Panc1 (cell line): ENCODE data around the gene FKBP2. TPM values are rescaled to one million over a fixed set of nuclear protein-coding genes. Genes with fewer than 3 reads are reported as not detected.

Experiments used
- ATAC-seq: fragments of 200-7000 bp; cut with Tn5 transposase; 2 replicates; pipeline ENCODE4 v1.9.1; 2020; ENCODE audit warnings: mild to moderate bottlenecking, moderate library complexity
- BruUV-seq: library from RNA; stranded (reverse); fragments of 400-500 nt; replicated peaks from 2 replicates; lab custom pipeline; 2021; lab: Mats Ljungman, UMichigan
- CTCF ChIA-PET: fragments of 300-600 bp; sonication (Branson Sonifier 250); formaldehyde crosslinking; loops from one replicate; lab custom pipeline; 2022; ENCODE audit warnings: antibody characterized with exemption; lab: Charles Lee
- POLR2A ChIA-PET: fragments of 300-600 bp; sonication (Branson Sonifier 250); formaldehyde crosslinking; loops from one replicate; lab custom pipeline; 2022; ENCODE audit warnings: antibody characterized with exemption; lab: Charles Lee
- DNase-seq: peaks from one replicate; pipeline ENCODE4 v3.0.0-alpha.2; 2010; ENCODE audit warnings: low read depth, low spot score
- H3K27ac ChIP-seq: 2 replicates; pipeline ENCODE4 v1.5.1; 2011; ENCODE audit warnings: mild to moderate bottlenecking, low read length, inconsistent platforms
- H3K27me3 ChIP-seq: fragments of 200-500 bp; sonication (Bioruptor generic); 2 replicates; pipeline ENCODE4 v1.6.0; 2014; ENCODE audit warnings: low read length, inconsistent platforms; ENCODE audit not compliant: control insufficient read depth, insufficient read depth
- H3K36me3 ChIP-seq: fragments of 200-500 bp; sonication (Bioruptor generic); 2 replicates; pipeline ENCODE4 v1.5.1; 2014; ENCODE audit warnings: inconsistent platforms, mild to moderate bottlenecking, low read length, moderate library complexity; ENCODE audit not compliant: control insufficient read depth, insufficient read depth
- H3K4me1 ChIP-seq: 2 replicates; pipeline ENCODE4 v1.5.1; 2011; ENCODE audit warnings: inconsistent platforms, mild to moderate bottlenecking, low read length, moderate library complexity; ENCODE audit not compliant: control insufficient read depth, insufficient read depth
- H3K4me3 ChIP-seq, 2 experiments: 2 replicates each; pipeline ENCODE4 v1.5.1; 2011 to 2012; ENCODE audit warnings: low read depth in 2 of 2, low read length in 2 of 2, mild to moderate bottlenecking in 2 of 2, inconsistent platforms in 1 of 2, moderate library complexity in 1 of 2
- H3K9me3 ChIP-seq: fragments of 200-500 bp; sonication (Bioruptor generic); 2 replicates; pipeline ENCODE4 v1.5.1; 2014; ENCODE audit warnings: low read depth, mild to moderate bottlenecking, inconsistent platforms, low read length, moderate library complexity; ENCODE audit not compliant: control insufficient read depth, insufficient read depth
- POLR2AphosphoS5 ChIP-seq: IDR thresholded peaks from 2 replicates; pipeline ENCODE4 v1.6.1; 2012; ENCODE audit warnings: mild to moderate bottlenecking, low read depth, low read length, moderate library complexity
- REST ChIP-seq, 2 experiments: IDR thresholded peaks; 2 replicates each; pipeline ENCODE4 v1.6.1; 2011 to 2012; ENCODE audit warnings: low read depth in 2 of 2, control low read depth in 1 of 2, low read length in 1 of 2, mild to moderate bottlenecking in 1 of 2, moderate library complexity in 1 of 2; ENCODE audit not compliant: insufficient read depth in 1 of 2
- SIN3A ChIP-seq: IDR thresholded peaks from 2 replicates; pipeline ENCODE4 v1.6.1; 2012; ENCODE audit warnings: low read depth, mild to moderate bottlenecking, low read length, moderate library complexity, borderline replicate concordance; ENCODE audit not compliant: insufficient read depth
- TCF7L2 ChIP-seq: IDR thresholded peaks from 2 replicates; pipeline ENCODE4 v1.6.1; 2011; ENCODE audit warnings: mild to moderate bottlenecking, low read depth, low read length, inconsistent platforms
- in situ Hi-C: cut with HindIII; loops from 2 replicates; pipeline ENCODE4 v1.10.0; 2016; ENCODE audit warnings: low sequenced_read_pairs, low pct_unique_long_range_greater_than_20kb
- intact Hi-C: fragments of 100-400 bp; cut with micrococcal nuclease; formaldehyde crosslinking; loops from one replicate; pipeline ENCODE4 v1.10.0; 2022; ENCODE audit not compliant: unreplicated experiment
- total RNA-seq: library from RNA; stranded (reverse); gene quantifications from one replicate; pipeline ENCODE4 v1.2.1, GENCODE V29; 2021; ENCODE audit not compliant: unreplicated experiment
- TF ChIP-seq, protein P1 (sequence below): fragments of 450-650 bp; IDR thresholded peaks from 2 replicates; pipeline ENCODE4 v1.5.1; 2017; ENCODE audit warnings: mild to moderate bottlenecking

FKBP2 gene
- total RNA-seq, 1 experiment from 2014 or later = 71.8 TPM

DNA sequence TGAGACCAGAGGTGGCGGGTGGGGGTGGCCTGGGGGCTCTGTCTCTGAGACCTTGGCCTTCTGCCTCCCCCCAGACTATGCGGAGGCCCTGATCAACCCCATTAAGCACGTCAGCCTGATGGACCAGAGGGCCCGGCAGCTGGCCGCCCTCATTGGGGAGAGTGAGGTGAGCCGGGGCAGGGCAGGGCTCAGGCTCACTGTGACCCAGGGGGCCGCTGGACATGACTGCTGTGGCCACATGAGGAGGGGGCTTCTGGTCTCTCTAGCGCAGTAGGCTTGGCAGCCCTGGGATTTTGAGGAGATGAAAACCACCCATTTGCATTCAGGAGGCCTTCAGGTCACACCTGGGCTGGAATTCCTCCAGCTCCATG, 23.0 kb downstream of the FKBP2 start:
- ChIA-PET CTCF (no interaction called here), POLR2A (interaction anchor here (0.6 kb wide), 2 partner anchors 13 to 1032 kb away, joined by 3 to 9 read pairs; no protein-coding TSS in a partner anchor)

DNA sequence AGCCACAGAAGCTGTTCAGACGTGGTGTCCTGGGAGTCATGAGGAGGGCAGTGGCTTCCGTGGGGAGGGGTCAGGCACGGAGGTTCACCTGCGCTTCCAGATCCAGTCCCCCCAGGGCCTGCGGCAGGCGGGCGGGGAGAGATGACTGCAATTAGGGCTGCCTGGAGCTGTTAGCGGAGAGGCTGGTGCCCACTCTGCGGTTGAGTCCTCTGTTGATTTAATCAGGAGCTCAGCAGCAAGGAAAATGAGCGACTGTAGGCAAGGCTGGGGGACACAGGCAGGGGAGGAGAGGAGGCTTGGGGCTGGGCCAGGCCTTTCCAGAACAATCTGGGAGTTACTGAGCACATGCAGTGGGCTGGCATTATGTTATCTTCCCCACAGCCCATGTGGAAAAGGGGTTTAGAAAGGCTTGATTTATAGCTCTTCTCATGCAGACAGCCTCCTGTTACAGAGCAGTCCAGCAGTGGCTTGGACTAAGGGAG, 23.5 kb downstream of the FKBP2 start:
- Histone ChIP-seq H3K4me3 (no peak overlapping the region), H3K27me3 (no peaks in the 10 kb centered on the region), H3K27ac (no peak overlapping the region), H3K36me3 (no peaks in the 10 kb centered on the region), H3K4me1 (peaks cover 16% of the 10 kb centered on the region), H3K9me3 (no peaks in the 10 kb centered on the region)
- in situ Hi-C loops (no loop called here), intact Hi-C loops (no loop called here)
- ATAC-seq (no peak), DNase-seq (no peak)
- BruUV-seq = no TSS peak
- ChIA-PET CTCF (no interaction called here), POLR2A (interaction anchor here (0.6 kb wide), 1 partner anchor 1032 kb away, joined by 9 read pairs; no protein-coding TSS in a partner anchor)
- TF ChIP-seq TCF7L2 (no peak), SIN3A (no peak), POLR2AphosphoS5 (no peak), REST (IDR thresholded peaks at IDR 0.05; ENCODE audit: insufficient read depth in 1 of 2, low read depth in 2 of 2, low read length in 1 of 2) (no peak)
- TF ChIP-seq, protein P1, sequence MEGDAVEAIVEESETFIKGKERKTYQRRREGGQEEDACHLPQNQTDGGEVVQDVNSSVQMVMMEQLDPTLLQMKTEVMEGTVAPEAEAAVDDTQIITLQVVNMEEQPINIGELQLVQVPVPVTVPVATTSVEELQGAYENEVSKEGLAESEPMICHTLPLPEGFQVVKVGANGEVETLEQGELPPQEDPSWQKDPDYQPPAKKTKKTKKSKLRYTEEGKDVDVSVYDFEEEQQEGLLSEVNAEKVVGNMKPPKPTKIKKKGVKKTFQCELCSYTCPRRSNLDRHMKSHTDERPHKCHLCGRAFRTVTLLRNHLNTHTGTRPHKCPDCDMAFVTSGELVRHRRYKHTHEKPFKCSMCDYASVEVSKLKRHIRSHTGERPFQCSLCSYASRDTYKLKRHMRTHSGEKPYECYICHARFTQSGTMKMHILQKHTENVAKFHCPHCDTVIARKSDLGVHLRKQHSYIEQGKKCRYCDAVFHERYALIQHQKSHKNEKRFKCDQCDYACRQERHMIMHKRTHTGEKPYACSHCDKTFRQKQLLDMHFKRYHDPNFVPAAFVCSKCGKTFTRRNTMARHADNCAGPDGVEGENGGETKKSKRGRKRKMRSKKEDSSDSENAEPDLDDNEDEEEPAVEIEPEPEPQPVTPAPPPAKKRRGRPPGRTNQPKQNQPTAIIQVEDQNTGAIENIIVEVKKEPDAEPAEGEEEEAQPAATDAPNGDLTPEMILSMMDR = no peak

More for the DNA sequence above, 23.0 kb downstream of the FKBP2 start:
- H3K27ac ChIP-seq = no peak overlapping the region
- H3K4me1 ChIP-seq = peaks cover 13% of the 10 kb centered on the region
- ATAC-seq (no peak), DNase-seq (no peak)
- in situ Hi-C loops = no loop called here
- TF ChIP-seq POLR2AphosphoS5 = no peak
- TF ChIP-seq, protein P1 = no peak
- no peak for TF ChIP-seq REST (IDR thresholded peaks at IDR 0.05; ENCODE audit: insufficient read depth in 1 of 2, low read depth in 2 of 2, low read length in 1 of 2)
- no peak for TF ChIP-seq SIN3A
- TF ChIP-seq TCF7L2 = no peak
- no peaks in the 10 kb centered on the region for H3K9me3 ChIP-seq
- H3K36me3 ChIP-seq = no peaks in the 10 kb centered on the region
- intact Hi-C loops = no loop called here
- H3K4me3 ChIP-seq = no peak overlapping the region
- H3K27me3 ChIP-seq = no peaks in the 10 kb centered on the region
- no TSS peak for BruUV-seq
